SK-N-MC (cell line): ENCODE results near the gene SAPCD1.

ENCODE experiments used
- EZH2 ChIP-seq: fragments of 200-600 bp; sonication (generic); IDR thresholded peaks from one replicate; pipeline ENCODE4 v1.6.1; 2017; ENCODE audit warnings: antibody characterized with exemption
- FOXP2 ChIP-seq: optimal IDR thresholded peaks from 2 replicates; pipeline ENCODE3; 2011; ENCODE audit warnings: mild to moderate bottlenecking, moderate library complexity; ENCODE audit not compliant: insufficient read depth; ENCODE audit errors: extremely low read length, control extremely low read depth
- POLR2AphosphoS5 ChIP-seq: IDR thresholded peaks from 2 replicates; pipeline ENCODE4 v1.6.1; 2012; ENCODE audit warnings: mild to moderate bottlenecking, low read depth, low read length, borderline replicate concordance

- TF ChIP-seq POLR2AphosphoS5 (no peak), EZH2 (no peak), FOXP2 (no peak)
These were observed 49.0 kb upstream of the SAPCD1 start for GRCh38 chr6:31713465-31713864.
